ENCODE measurements around the gene WDFY4.

GRCh38 chr10:48798481-48799254, 114.0 kb downstream of the WDFY4 start:
- TF ChIP-seq CEBPB (tag; IDR thresholded peaks at IDR 0.05) = no peak
- TF ChIP-seq CTCF (IDR thresholded peaks at IDR 0.05 in 2 of 3, conservative IDR thresholded peaks at IDR 0.05 in 1 of 3; ENCODE audit: insufficient read depth in 2 of 3, low read depth in 1 of 3, low read length in 3 of 3) = no peak
- no peak for TF ChIP-seq PHF8 (IDR thresholded peaks at IDR 0.05; ENCODE audit: borderline replicate concordance, low read length)
- no peak for TF ChIP-seq SIN3B (IDR thresholded peaks at IDR 0.05; ENCODE audit: low read depth)
- TF ChIP-seq GTF2F1 (IDR thresholded peaks at IDR 0.05; ENCODE audit: low read depth, low read length) = no peak
- TF ChIP-seq PML (IDR thresholded peaks at IDR 0.05; ENCODE audit: low read length) = no peak
- TF ChIP-seq ZNF431 (CRISPR knock-in tag; IDR thresholded peaks at IDR 0.05) = no peak
- TF ChIP-seq ZNF695 (CRISPR knock-in tag; IDR thresholded peaks at IDR 0.05) = no peak
- no peak for TF ChIP-seq RAD21 (CRISPR knock-in tag; conservative IDR thresholded peaks at IDR 0.05 in 1 of 2, IDR thresholded peaks at IDR 0.05 in 1 of 2)
- TF ChIP-seq TEAD4 (IDR thresholded peaks at IDR 0.05; ENCODE audit: low read length) = no peak
- TF ChIP-seq TEAD4 (CRISPR knock-in tag; IDR thresholded peaks at IDR 0.05; ENCODE audit: borderline replicate concordance) = no peak
- no peak for TF ChIP-seq HDAC1 (IDR thresholded peaks at IDR 0.05)
